ENCODE measurements around the gene RPS19.
"Not testable (repeated sequence)": the region's sequence is repeated elsewhere in the genome, so short reads cannot be mapped to it uniquely, and the experiment has no call there.

Gene RPS19

GRCh38 chr19:41902594-41902993, 42.5 kb downstream of the RPS19 start:
- no peak for DNase-seq

DNA sequence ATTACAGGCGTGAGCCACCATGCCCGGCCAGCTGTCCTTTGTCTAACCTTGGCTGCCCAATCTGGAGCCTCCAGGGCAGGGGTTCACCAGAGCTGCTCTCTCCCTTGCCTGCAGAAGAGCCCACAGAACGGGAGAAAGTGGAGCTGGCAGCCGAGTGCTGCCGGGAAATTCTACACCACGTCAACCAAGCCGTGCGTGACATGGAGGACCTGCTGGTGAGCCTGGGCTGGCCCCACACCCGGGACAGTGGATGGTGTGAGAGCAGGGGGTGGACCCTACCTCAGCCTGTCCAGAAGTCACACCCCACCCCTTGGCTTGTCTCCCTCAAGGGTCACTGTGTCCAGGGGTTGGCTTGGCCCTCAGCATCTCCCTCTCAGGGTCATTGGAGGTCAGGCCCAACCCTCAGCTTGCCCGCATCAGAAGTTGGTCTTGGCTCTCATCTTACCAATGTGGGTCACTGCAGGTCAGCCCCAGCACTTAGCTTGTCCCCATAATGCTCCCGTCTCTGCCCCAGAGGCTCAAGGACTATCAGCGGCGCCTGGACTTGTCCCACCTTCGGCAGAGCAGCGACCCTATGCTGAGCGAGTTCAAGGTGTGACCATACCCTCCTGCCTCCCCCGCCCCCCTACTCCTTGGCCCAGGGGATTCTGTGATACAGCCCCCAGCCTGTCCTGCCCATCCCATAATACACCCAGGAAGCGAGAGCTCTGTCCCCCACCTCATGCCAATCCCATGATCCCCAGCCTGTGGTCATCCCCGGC, 43.3 kb downstream of the RPS19 start:
- DNase-seq, result no peak

DNA sequence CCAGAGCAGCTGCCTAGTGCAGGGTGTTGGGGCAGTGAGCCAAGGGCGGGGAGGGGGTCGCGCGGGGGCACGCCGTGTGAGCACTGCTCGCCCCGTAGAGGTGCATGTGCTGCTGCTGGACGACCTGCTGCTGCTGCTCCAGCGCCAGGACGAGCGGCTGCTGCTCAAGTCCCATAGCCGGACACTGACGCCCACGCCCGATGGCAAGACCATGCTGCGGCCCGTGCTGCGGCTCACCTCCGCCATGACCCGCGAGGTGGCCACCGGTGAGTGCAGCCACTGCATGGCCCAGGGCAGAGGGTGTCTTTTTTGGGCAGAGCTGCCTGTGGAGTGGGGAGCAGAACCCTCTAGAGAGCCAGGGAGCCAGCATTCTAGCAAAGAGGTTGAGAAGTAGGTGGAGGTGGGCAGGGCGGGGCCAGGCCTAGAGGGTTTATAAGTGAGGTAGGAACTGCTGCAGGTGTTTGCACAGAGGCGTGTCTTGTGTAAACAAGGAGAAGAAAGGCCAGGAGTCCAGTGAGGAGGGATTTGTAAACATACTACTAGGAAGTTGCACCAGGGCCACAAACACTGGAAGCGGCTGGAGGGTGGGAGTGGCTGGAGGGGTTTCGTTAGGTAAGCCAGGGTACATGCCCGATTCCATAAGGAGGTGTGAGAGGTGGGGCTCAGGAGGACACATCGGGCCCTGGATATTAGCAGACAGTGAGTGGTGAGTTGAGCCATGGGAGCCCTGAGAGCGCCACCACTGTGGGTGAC, 44.2 kb downstream of the RPS19 start:
- DNase-seq, result no peak

DNA sequence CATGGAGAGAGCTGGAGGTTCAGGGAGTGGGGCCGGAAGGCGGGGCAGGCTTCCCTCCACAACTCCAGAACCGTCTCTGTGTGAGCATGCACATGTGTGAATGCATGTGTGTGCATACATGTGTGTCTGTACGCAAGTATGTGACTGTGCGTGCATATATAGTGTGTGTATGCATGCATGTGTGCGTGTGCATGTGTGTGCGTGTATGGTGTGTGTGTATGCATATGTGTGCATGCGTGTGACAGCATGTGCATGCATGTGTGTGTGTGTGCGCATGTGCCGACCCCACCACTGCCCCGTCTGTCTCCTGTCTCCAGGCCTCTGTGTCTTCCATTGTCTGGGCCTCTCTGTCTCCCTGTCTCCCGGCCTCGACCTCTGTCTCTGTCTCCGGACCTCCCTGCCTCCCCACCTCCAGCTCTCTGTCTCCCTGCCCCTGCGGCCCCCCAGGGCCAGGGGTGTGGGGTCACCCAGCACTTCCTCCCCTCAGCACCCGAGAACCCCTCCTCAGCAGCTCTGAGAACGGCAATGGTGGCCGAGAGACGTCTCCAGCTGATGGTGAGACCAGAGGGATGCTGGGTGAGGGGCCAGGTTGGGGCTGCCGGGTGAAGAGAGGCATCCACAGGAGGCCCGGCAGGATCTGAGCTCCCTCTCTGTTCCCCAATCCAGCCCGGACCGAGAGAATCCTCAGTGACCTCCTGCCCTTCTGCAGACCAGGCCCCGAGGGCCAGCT, 45.4 kb downstream of the RPS19 start:
- no peak for DNase-seq

- no peak for DNase-seq
These were observed 46.2 kb downstream of the RPS19 start for GRCh38 chr19:41906271-41906670.

DNA sequence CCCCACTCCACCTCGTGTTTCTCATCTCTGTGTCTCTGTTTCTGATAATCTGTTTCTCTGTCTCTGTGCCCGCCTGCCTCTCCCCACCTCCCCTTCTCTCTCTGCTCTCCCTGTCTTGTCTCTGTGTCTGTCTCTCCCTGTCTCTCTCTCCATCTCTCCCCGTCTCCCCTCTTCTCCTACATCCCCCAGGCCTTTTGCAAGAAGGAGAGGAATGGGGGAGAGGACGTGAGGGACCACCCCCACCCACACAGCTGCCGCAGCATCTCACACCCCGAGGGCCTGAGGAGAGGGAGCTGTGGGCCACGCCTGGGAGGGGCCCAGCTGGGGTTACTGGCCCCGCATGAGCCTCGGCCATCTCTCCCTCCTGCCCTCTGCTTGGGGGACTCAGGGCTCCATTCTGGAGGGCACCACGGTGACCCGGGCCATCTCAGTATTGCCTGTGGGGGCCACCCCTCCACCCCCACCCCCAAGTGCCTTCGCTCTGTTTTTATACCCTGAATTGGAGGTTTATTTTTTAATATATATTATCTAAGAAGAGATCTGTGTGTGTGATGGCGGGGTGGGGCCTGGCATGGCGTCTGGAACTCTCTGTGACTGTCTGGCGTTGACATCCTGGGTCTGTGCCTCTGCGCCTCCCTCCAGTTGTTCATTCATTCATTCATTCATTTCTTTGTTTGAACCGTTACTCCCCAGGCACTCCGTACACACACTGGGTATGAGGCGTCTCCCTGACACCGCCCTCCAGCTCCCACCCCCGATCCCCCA, 47.0 kb downstream of the RPS19 start:
- no peak for DNase-seq

- no peak for DNase-seq
These were observed 48.0 kb downstream of the RPS19 start for GRCh38 chr19:41907994-41908615.

DNA sequence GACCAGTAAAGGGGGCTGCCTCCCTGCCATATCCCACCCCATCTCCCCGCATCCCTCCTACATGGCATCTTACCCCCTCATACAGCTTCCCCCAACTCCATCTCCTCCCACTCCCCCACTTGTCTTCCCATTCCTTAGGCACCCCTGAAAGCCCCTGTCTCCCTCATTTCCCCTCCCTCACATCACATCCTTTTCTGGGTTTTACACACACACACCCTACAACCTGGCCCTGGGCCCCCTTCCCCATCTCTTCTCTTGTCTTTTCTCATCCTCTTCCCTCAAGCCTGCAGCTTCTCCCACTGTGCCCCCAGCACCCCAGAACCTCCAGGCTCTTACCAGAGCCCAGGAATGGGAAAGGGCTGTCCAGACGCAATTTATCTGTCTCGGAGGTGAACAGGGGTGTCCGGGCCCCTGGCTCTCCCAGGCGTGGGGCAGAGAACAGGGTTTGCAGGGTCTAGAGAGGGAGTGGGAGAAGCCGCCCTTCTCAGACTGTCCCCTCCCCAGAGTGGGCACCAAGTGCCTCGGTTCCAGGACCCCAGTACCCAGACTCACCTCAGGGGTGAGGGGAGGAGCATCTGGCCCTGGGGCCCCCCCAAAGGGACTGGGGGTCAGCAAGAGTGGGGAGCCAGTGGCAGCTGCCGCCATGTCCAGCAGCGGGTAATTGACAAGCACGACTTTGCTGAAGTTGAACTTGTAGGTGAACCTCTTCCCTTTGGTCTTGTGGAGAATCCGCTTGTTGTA, 48.8 kb downstream of the RPS19 start:
- DNase-seq, result no peak

- DNase-seq, result no peak
These were observed 49.7 kb downstream of the RPS19 start for GRCh38 chr19:41909706-41910105.

DNA sequence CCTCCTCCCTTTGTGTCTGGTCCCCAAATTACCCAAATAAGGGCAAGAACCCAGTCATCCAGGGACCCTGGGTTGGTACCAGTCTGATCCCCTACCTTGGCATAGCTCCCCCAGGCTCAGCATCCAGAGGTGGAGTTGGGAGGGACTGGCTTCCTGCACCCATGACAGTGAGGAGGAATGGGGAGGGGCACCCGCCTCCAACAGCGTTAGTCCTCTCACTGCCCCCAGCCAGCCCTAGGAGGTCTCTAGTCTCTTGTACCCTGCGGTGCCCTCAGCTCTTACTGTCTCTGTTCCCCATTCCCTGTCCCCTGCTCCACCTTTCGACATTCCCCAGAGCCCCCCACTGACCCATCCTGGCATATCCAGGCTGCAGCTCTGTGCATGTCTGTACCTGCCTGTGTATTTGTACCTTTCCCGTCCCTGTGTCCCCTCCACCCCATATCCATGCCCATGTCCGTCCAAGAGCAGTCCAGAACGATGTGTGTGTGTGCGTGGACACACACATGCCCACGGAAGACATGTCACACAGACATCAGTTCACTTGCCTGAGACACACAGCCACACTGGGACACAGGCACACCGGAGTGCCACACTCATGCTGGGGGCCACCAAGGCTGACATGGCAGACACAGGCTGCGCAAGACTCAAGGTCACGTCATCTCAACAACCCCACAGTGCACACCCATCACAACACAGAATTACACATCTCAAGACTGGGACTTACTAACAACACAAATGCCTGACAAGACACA, 50.4 kb downstream of the RPS19 start:
- no peak for DNase-seq

- no peak for DNase-seq
These were observed 51.2 kb downstream of the RPS19 start for GRCh38 chr19:41910992-41911888.

GRCh38 chr19:41911889-41912731, 52.1 kb downstream of the RPS19 start:
- no peak for DNase-seq

DNA sequence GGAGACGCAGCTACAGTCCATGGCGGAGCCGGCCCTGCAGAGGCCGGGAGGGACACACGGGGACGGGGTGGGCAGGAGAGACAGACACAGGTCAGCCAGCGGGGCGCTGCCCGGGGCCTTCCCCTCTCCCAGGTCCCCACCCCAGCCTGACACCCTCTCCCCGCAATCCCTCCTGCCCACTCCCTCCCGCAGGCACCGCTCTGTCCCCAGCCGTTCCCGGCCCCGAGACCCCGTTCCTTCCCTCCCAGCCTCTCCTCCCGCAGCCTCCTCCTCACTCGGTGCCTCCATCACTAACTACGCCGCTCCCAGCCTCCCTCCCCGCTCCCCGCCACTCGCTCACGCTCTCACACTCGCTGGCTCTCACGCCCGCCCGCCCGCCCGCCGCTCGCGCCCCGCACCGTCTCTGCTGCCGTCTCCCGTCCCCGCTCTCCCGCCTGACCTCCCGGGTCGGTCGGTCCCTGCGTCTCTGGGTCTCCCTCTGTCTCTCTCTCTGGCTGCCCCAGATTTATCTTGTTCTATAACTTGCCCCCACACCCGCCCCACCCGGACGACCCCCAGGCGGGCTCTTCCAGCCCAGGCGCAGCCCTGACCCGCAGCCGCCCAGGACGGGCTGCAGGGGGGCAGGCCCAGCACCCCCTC, 53.0 kb downstream of the RPS19 start:
- no peak for DNase-seq

DNA sequence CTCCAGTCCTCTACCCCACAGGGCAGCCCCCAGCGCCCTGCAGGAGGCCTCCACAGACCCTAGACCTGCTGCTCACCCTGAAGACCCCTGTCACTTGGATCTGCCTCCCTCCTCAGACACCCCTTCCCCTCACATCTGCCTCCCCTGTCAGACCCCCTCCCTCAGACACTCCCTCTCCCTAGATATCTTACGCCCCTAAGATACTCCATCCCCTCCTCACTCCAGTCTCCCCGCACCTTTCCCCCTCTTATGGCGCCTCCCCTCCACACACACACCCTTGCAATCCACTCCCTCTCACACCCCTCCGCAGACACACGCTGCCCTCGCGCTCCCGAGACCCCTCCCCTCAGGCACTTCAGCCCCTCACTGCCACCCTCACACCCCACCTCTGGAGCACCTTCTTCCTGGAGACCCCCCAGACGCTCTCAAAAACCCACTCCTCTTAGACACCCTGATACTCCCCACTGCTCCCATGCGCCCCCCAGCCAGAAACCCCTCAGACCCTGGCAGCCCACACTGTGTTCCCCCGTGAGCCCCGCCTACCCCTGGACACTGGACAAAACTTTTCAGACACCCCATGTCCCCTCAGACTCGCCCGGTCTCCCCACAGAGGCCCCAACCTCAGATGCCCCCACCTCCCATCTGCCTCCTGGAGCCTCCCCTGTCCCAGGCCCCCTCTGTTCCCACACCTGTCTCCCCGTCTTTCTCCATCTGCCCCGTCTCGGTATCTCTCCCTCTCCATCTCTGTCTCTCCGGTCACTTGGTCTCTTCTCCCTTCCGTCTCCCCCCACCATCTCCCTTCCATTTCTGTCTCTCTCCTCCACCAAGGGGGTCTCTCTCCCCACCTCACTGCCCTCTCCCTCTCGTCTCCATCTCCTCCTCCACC, 53.7 kb downstream of the RPS19 start:
- DNase-seq, result no peak

DNA sequence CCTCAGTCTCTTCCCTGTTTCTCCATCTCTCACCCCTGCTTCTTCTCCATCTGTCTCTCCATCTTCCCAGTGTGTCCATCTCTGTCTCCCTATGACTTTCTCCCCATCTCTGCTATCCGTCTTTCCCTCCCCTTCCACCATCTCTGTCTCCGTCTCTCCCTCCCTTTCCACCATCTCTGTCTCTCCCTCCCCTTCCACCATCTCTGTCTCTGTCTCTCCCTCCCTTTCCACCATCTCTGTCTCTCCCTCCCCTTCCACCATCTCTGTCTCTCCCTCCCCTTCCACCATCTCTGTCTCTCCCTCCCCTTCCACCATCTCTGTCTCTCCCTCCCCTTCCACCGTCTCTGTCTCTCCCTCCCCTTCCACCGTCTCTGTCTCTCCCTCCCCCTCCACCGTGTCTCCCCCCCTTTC, 54.4 kb downstream of the RPS19 start:
- not testable (repeated sequence) for DNase-seq

GRCh38 chr19:41915021-41915775, 55.1 kb downstream of the RPS19 start:
- DNase-seq, result no peak
